T-helper 22 cell (primary cell): Measurements from ENCODE around the gene WBP4.

Experiments
- DNase-seq: peaks from one replicate; pipeline ENCODE4 v3.0.0-alpha.2; 2020; ENCODE audit warnings: low read depth

Gene WBP4

GRCh38 chr13:41049480-41050440, 11.5 kb upstream of the WBP4 start:
- DNase-seq = no peak

GRCh38 chr13:41052441-41052840, 8.9 kb upstream of the WBP4 start:
- DNase-seq = no peak

- DNase-seq = no peak
These were observed 7.9 kb upstream of the WBP4 start for GRCh38 chr13:41053384-41053826.

GRCh38 chr13:41054212-41054877, 7.0 kb upstream of the WBP4 start:
- peak; percentile 4 for DNase-seq

GRCh38 chr13:41054919-41055619, 6.2 kb upstream of the WBP4 start:
- DNase-seq = no peak

GRCh38 chr13:41056194-41056593, 5.1 kb upstream of the WBP4 start:
- no peak for DNase-seq

- no peak for DNase-seq
These were observed 4.2 kb upstream of the WBP4 start for GRCh38 chr13:41056826-41057711.

GRCh38 chr13:41058295-41059070, 2.8 kb upstream of the WBP4 start:
- DNase-seq = no peak

GRCh38 chr13:41059456-41060081, 1.7 kb upstream of the WBP4 start:
- no peak for DNase-seq

GRCh38 chr13:41060082-41060723, 1.1 kb upstream of the WBP4 start:
- DNase-seq = peak; percentile 59

- peak; percentile 78 for DNase-seq
These were observed 610 bp upstream of the WBP4 start for GRCh38 chr13:41060724-41061074.

GRCh38 chr13:41061914-41062837, 867 bp downstream of the WBP4 start:
- no peak for DNase-seq

GRCh38 chr13:41064493-41064892, 3.2 kb downstream of the WBP4 start:
- no peak for DNase-seq

GRCh38 chr13:41065078-41065477, 3.8 kb downstream of the WBP4 start:
- no peak for DNase-seq

- no peak for DNase-seq
These were observed 13.2 kb downstream of the WBP4 start for GRCh38 chr13:41074523-41074922.

- no peak for DNase-seq
These were observed 13.7 kb downstream of the WBP4 start for GRCh38 chr13:41075034-41075433.

- DNase-seq = no peak
These were observed 14.2 kb downstream of the WBP4 start for GRCh38 chr13:41075485-41075884.

GRCh38 chr13:41077475-41077874, 16.2 kb downstream of the WBP4 start:
- no peak for DNase-seq

GRCh38 chr13:41079725-41080124, 18.4 kb downstream of the WBP4 start:
- no peak for DNase-seq
